Lower lobe of right lung (tissue), 2 donors: Measurements from ENCODE around the gene SEMA6A. TPM values are rescaled to one million over a fixed set of nuclear protein-coding genes. Genes with fewer than 3 reads are reported as not detected.

Experiments
- ATAC-seq, 2 donors: fragments of 200-7000 bp; cut with Tn5 transposase; one replicate each; pipeline ENCODE4 v1.9.1; 2020 to 2022; ENCODE audit warnings: mild to moderate bottlenecking in 2 of 2, moderate library complexity in 2 of 2
- DNase-seq: peaks from one replicate; pipeline ENCODE4 v3.0.0-alpha.2; 2020
- H3K27ac ChIP-seq: fragments of 200-600 bp; one replicate; pipeline ENCODE4 v1.8.0; 2022
- H3K27me3 ChIP-seq: fragments of 200-600 bp; one replicate; pipeline ENCODE4 v1.8.0; 2022; ENCODE audit warnings: low read depth
- H3K36me3 ChIP-seq: fragments of 200-600 bp; one replicate; pipeline ENCODE4 v1.8.0; 2022; ENCODE audit warnings: mild to moderate bottlenecking
- H3K4me1 ChIP-seq: fragments of 200-600 bp; one replicate; pipeline ENCODE4 v1.8.0; 2022
- H3K4me3 ChIP-seq: fragments of 200-600 bp; one replicate; pipeline ENCODE4 v1.8.0; 2022; ENCODE audit warnings: mild to moderate bottlenecking
- H3K9me3 ChIP-seq: fragments of 200-600 bp; one replicate; pipeline ENCODE4 v1.8.0; 2022
- intact Hi-C: fragments of 100-400 bp; cut with DNase I; formaldehyde crosslinking; loops from one replicate; pipeline ENCODE4 v1.11.0; 2022
- total RNA-seq: library from RNA; stranded (reverse); fragmentation: NEBNext Ultra II Directional; extraction: Animal tissue kit (Norgen Biotek cat#: 25700); gene quantifications from one replicate; pipeline ENCODE4 v1.2.1, GENCODE V29; 2021
- TF ChIP-seq, protein P1 (sequence below): fragments of 200-600 bp; IDR thresholded peaks from one replicate; pipeline ENCODE4 v1.8.0; 2022; ENCODE audit warnings: antibody characterized with exemption, mild to moderate bottlenecking
- donor health status: DM: no; HTN: yes; CAD: no; lungs with severe emphysema.

SEMA6A gene
- total RNA-seq, 1 donor from 2014 or later = 44.3 TPM

DNA sequence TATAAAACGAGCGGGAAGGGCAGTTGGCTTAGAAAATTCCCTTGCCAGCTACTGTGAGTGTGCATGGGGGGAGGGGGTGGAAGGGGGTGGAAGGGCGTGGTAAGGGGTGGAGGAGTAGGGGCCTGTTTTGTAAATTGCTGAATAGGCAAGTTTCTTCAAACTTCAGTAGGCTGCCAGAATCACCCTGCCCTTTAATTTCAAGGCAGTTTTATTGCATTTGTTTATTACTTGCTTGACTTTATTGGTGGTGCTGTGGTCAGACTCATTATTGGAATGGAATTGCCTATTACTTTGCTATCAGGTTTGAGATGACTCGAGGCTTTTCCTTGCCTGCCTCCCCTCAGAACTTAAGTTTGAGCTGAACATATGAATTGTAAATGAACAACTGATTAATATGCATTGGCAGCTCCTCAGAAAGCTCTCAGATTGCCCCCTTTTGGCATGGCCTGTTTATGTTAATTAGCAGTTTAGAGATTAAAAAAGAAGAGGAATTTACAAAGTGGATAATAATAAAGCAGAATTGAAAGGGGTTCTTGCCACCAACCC, 76.0 kb downstream of the SEMA6A start:
- TF ChIP-seq, protein P1, sequence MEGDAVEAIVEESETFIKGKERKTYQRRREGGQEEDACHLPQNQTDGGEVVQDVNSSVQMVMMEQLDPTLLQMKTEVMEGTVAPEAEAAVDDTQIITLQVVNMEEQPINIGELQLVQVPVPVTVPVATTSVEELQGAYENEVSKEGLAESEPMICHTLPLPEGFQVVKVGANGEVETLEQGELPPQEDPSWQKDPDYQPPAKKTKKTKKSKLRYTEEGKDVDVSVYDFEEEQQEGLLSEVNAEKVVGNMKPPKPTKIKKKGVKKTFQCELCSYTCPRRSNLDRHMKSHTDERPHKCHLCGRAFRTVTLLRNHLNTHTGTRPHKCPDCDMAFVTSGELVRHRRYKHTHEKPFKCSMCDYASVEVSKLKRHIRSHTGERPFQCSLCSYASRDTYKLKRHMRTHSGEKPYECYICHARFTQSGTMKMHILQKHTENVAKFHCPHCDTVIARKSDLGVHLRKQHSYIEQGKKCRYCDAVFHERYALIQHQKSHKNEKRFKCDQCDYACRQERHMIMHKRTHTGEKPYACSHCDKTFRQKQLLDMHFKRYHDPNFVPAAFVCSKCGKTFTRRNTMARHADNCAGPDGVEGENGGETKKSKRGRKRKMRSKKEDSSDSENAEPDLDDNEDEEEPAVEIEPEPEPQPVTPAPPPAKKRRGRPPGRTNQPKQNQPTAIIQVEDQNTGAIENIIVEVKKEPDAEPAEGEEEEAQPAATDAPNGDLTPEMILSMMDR = no peak
- Histone ChIP-seq H3K4me3 (no peak overlapping the region), H3K27ac (no peak overlapping the region), H3K4me1 (peaks cover 27% of the 10 kb centered on the region), H3K27me3 (no peaks in the 10 kb centered on the region), H3K9me3 (no peaks in the 10 kb centered on the region), H3K36me3 (no peaks in the 10 kb centered on the region)
- DNase-seq (no peak), ATAC-seq (no peak)
- intact Hi-C loops = no loop called here

GRCh38 chr5:116497631-116498030, 77.0 kb downstream of the SEMA6A start:
- Histone ChIP-seq H3K36me3 (no peaks in the 10 kb centered on the region), H3K27ac (no peak overlapping the region), H3K4me3 (no peak overlapping the region), H3K9me3 (no peaks in the 10 kb centered on the region), H3K4me1 (peaks cover 18% of the 10 kb centered on the region), H3K27me3 (no peaks in the 10 kb centered on the region)
- TF ChIP-seq, protein P1 = no peak
- ATAC-seq = no peak
- no peak for DNase-seq
- intact Hi-C loops = no loop called here

DNA sequence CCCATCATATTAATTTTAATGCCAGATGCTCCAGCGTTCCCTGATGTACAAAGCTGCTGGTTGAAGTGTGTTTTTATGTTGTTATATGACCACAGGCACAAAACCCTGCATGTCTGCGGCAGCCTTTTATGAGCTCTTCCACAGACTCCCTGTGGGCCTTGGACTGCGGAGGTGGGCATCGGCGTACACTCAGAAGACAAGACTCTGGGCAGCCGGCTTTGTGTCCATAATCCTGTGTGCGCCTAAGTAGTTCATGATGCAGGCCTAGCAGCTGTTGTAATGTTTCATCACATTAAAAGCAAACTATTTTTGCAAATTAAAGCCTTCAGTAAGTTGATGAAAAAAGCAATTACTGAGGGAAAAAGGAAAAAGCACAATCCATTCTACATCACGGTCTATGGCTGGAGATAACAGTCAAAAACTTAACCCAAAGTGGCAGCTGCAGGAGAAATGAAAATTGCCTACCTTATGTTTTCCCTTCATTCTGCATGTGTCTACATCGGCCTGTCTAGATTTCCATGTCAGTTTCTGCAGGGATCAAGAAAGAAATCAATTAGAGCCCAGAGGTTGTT, 78.8 kb downstream of the SEMA6A start:
- Histone ChIP-seq H3K9me3 (no peaks in the 10 kb centered on the region), H3K4me1 (peaks cover 5% of the 10 kb centered on the region), H3K27ac (no peak overlapping the region), H3K4me3 (no peak overlapping the region), H3K27me3 (no peaks in the 10 kb centered on the region), H3K36me3 (no peaks in the 10 kb centered on the region)
- no peak for ATAC-seq
- DNase-seq = no peak
- intact Hi-C loops = no loop called here
- TF ChIP-seq, protein P1 = no peak

- Histone ChIP-seq H3K27me3 (no peaks in the 10 kb centered on the region), H3K9me3 (no peaks in the 10 kb centered on the region), H3K4me3 (no peak overlapping the region), H3K36me3 (no peaks in the 10 kb centered on the region), H3K27ac (no peak overlapping the region), H3K4me1 (peaks cover 5% of the 10 kb centered on the region)
- TF ChIP-seq, protein P1 = no peak
- ATAC-seq (peak in 1 of 2 donors; percentile 56), DNase-seq (no peak)
- intact Hi-C loops = no loop called here
These were observed 79.7 kb downstream of the SEMA6A start for GRCh38 chr5:116494784-116495450.

GRCh38 chr5:116492776-116493175, 81.8 kb downstream of the SEMA6A start:
- no peaks in the 10 kb centered on the region for H3K36me3 ChIP-seq

More at GRCh38 chr5:116492776-116493175, 81.8 kb downstream of the SEMA6A start:
- H3K4me3 ChIP-seq = no peak overlapping the region
- H3K27ac ChIP-seq = no peak overlapping the region
- TF ChIP-seq, protein P1 = no peak
- ATAC-seq = no peak
- H3K27me3 ChIP-seq = no peaks in the 10 kb centered on the region
- DNase-seq = no peak
- intact Hi-C loops = no loop called here
- no peaks in the 10 kb centered on the region for H3K9me3 ChIP-seq
- H3K4me1 ChIP-seq = peaks cover 5% of the 10 kb centered on the region
